ENCODE data around the gene ATP8A2.

The ATP8A2 gene

DNA sequence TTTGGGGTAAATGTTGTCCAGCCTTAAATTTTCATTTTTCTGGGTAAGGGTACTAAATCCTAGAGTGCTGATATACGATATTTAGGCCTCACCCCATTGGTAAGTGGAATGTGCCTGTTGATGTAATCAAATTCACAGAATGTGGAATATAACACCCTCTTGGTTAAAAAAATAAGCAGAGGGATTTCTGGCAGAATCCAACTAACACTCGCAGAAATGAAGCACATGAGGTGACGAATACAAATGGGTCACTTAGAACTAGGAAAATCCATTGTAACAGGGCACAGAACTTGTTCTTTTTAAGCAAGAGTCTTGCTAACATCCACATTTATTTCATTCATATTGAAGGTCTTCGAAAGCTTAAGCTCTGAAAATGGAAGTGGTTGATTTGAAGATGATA lies 359.8 kb downstream of the ATP8A2 start:
- DNase-seq (ENCODE audit: low read depth in 2 of 2): no peak

- DNase-seq (ENCODE audit: low read depth in 2 of 2): no peak
Measured at GRCh38 chr13:25732111-25732865, 360.5 kb downstream of the ATP8A2 start.

DNA sequence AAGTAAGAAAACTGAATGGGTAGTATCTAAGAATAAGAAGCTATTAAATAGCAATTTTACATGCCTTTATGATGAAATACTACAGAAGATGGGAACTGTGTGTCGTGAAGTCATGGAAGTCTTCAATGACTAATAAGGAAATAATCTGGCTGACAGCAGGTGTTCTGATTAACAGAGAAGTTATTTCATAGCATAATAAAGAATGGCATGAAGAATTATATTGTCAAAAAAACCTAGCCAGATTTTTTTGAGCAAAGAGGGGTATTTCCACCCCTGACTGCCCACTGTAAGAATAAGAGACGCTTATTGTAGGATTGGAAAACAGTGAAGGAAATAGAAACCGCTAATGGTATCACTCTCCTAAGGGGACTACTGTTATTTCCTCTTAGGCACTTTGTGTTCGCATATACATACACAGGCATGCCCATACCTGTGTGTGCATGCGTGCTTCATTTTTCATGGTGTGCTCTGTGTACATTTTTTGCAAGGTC lies 361.3 kb downstream of the ATP8A2 start:
- peak in 1 of 2 experiments; percentile 36 for DNase-seq (ENCODE audit: low read depth in 2 of 2)

DNA sequence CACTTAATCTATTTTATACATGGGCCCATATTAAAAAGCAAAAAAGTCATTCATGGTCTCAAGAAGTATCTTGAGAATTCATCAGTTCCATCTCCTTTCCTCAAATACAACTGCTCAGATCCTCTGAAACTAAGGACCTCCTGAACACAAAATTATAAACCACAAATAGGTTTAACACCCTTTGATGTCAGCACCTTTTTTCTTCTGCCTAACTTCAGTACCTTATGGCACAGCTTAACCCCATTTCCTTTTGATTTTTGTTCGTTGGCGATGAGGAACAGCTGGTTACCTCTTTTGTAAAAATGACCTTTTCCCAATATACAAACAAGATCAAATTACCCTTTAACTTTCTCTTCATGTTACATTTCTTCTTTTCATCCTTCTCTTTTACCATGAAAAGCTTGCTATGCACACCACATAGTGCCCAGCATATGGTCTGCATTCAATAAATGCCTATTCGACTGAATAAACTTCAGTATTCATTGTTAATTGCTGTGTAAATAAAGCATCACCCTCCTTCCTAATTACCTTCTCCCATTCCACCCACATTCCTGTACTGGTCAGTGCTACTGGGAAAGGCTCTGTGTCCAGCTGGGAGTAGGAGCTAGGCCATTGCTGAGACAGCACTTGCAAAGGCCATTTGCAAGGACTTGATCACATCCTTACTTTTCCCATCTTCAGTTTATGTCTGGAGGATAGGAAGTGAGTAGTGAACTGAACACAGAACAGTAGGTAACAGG lies 362.1 kb downstream of the ATP8A2 start:
- no peak for DNase-seq (ENCODE audit: low read depth in 2 of 2)

DNA sequence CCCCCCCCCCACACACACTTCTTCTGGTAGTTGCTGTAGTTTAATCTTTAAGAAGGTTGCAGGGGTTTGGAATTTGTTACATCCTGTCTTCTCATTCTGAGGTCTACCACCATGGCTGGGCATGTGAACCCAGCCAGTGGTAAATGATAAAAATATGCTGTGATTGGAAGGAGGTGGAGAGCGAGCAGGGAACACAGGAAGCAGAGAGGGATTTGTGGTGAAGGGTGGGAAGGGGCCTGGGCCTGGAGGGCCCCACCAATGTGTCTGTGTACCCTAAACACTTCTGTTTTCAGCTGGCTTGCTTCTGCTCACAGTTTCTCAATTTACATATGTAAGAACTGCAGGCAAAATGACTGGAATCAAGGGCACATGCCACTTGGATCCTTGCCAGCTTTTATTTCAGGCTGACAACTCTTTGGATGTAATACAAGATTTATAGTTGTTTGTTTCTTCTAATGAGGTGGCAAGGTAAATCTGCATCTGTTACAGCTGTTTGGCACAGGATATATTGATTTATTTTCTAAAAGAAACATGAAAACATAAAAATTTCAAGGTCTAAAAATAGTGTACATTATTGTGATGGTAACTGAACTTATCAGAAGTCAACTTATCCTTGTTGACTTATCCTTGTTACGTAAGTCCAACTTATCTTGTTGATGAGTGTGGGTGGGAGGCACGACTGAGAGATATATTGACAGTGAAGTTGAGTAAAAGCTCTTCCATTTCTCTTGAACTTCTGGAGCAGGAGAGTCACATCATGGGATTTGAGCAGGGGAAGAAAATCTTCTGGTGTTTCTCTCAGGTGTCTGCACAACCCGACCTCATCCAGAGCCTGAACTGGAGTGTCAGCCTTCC lies 366.8 kb downstream of the ATP8A2 start:
- no peak for DNase-seq (ENCODE audit: low read depth in 2 of 2)

GRCh38 chr13:25739376-25739775 lies 367.6 kb downstream of the ATP8A2 start:
- no peak for DNase-seq (ENCODE audit: low read depth in 2 of 2)

GRCh38 chr13:25741796-25742195 lies 370.0 kb downstream of the ATP8A2 start:
- no peak for DNase-seq (ENCODE audit: low read depth in 2 of 2)

- no peak for DNase-seq (ENCODE audit: low read depth in 2 of 2)
Measured at GRCh38 chr13:25742220-25742619, 370.4 kb downstream of the ATP8A2 start.

- no peak for DNase-seq (ENCODE audit: low read depth in 2 of 2)
Measured at GRCh38 chr13:25743421-25743820, 371.6 kb downstream of the ATP8A2 start.

- no peak for DNase-seq (ENCODE audit: low read depth in 2 of 2)
Measured at GRCh38 chr13:25744178-25744577, 372.4 kb downstream of the ATP8A2 start.

DNA sequence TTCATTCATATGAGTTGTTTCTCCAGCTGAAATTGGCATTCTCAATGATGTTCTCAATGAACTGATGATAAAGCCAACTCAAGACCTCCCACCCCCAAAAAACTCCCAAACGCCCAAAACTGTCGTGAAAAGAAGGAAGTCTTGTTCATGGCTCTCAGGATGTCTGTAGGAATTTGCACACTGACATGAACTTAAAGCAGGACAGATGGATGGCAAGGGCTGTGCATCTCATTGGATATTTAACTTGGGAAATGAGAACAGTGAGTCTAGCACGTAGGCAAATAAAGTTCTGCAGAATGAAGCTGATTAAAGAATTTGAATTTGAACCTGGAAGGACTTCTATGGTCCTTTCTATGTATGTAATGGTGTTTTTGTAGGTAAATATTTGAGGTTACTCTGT lies 374.4 kb downstream of the ATP8A2 start:
- DNase-seq (ENCODE audit: low read depth in 2 of 2): no peak

GRCh38 chr13:25752957-25753551 lies 381.3 kb downstream of the ATP8A2 start:
- DNase-seq (ENCODE audit: low read depth in 2 of 2): peak; percentile 53 to 62

- no peak for DNase-seq (ENCODE audit: low read depth in 2 of 2)
Measured at GRCh38 chr13:25753976-25754375, 382.2 kb downstream of the ATP8A2 start.

- no peak for DNase-seq (ENCODE audit: low read depth in 2 of 2)
Measured at GRCh38 chr13:25756251-25756650, 384.5 kb downstream of the ATP8A2 start.

GRCh38 chr13:25756912-25757311 lies 385.1 kb downstream of the ATP8A2 start:
- no peak for DNase-seq (ENCODE audit: low read depth in 2 of 2)

GRCh38 chr13:25761041-25761440 lies 389.3 kb downstream of the ATP8A2 start:
- no peak for DNase-seq (ENCODE audit: low read depth in 2 of 2)

DNA sequence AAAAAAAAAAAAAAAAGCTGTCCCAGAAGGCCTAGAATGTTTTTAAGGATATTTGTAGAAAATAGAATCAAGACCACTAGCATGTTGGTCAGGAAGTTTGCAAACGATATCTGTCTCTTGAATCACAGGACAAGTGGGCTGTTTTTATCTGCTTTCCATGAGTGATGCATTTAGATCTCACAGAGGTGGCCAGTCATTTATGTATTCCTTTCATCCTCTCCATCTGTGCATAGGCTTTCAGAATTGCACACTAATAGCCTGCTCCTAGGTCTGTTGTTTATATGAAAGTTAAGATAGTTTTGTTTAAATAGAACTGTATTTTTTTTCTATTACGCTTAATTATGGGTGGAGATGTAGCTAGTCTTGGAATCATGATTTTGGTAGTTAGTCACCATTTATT lies 390.5 kb downstream of the ATP8A2 start:
- no peak for DNase-seq (ENCODE audit: low read depth in 2 of 2)

DNA sequence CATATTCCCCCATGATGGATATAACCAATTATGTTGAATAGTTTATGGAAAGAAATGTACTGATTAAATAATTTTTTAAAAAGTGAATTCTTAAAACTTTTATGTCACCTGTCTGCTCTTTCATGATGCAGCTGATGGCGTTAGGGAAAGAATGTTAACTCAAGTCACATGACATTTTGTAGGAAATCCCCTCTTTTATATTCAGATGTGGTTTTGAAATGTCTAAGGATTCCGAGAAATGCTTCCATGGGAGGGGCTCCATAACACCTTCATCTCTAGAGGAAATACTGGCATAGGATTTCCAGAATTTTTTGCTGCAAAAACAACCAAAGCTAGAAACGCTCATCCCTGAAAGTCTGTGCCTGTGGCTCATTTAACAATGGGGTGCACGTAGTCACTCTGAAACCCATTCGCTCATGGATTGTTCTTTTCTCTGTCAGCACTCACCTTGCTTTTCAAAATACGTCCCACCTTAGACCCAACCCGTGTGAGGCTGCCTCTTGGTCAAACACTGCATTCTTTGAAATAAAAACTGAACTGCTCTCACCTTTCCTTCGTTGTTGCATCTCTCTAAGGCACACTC lies 391.1 kb downstream of the ATP8A2 start:
- no peak for DNase-seq (ENCODE audit: low read depth in 2 of 2)

- no peak for DNase-seq (ENCODE audit: low read depth in 2 of 2)
Measured at GRCh38 chr13:25764378-25764777, 392.6 kb downstream of the ATP8A2 start.

DNA sequence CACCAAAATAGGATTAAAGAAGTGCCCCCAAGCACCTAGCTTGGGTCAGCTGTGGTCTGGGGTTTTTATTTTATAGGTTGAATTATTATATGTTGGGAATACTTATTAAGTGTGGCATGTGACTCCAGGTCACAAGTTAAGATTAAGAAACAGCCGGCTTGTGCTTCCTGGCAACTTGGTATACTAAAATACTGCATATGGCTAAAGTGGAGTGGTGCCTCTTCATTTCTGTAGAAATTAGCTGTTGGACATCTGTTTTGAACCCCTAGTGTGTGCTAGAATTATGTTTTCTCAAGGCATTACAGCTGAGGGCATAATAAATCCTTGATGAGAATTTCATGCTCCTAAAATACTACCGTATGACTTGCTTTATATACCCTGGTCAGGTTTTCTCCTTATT lies 393.5 kb downstream of the ATP8A2 start:
- DNase-seq (ENCODE audit: low read depth in 2 of 2): no peak

- no peak for DNase-seq (ENCODE audit: low read depth in 2 of 2)
Measured at GRCh38 chr13:25766576-25766975, 394.8 kb downstream of the ATP8A2 start.
